Right ventricle myocardium inferior (tissue), 1 donor: ENCODE data around the gene DBNDD1. TPM values are rescaled to one million over a fixed set of nuclear protein-coding genes. Genes with fewer than 3 reads are reported as not detected.
A peak's percentile ranks its signal among the peaks of the same experiment; 100 is the strongest.
"Not testable (repeated sequence)": the region's sequence is repeated elsewhere in the genome, so short reads cannot be mapped to it uniquely, and the experiment has no call there.

ENCODE experiments used
- ATAC-seq: fragments of 200-7000 bp; cut with Tn5 transposase; one replicate; pipeline ENCODE4 v1.9.1; 2020; ENCODE audit warnings: mild to moderate bottlenecking, moderate library complexity
- DNase-seq: peaks from one replicate; pipeline ENCODE4 v3.0.0; 2021; ENCODE audit errors: missing footprints
- intact Hi-C: fragments of 100-400 bp; cut with DNase I; formaldehyde crosslinking; loops from one replicate; pipeline ENCODE4 v1.11.0; 2022
- total RNA-seq: library from RNA; stranded (reverse); fragmentation: NEBNext Ultra II Directional; extraction: Animal tissue kit (Norgen Biotek cat#: 25700); gene quantifications from one replicate; pipeline ENCODE4 v1.2.1, GENCODE V29; 2021
- donor health status: DM: no; HTN: yes; CAD: no; lungs with severe emphysema.

The DBNDD1 gene
- total RNA-seq, 1 donor from 2014 or later = 6.7 TPM

- intact Hi-C loops = no loop called here
- DNase-seq = no peak
- no peak for ATAC-seq
Observed at GRCh38 chr16:90016339-90016950, 2.8 kb downstream of the DBNDD1 start.

DNA sequence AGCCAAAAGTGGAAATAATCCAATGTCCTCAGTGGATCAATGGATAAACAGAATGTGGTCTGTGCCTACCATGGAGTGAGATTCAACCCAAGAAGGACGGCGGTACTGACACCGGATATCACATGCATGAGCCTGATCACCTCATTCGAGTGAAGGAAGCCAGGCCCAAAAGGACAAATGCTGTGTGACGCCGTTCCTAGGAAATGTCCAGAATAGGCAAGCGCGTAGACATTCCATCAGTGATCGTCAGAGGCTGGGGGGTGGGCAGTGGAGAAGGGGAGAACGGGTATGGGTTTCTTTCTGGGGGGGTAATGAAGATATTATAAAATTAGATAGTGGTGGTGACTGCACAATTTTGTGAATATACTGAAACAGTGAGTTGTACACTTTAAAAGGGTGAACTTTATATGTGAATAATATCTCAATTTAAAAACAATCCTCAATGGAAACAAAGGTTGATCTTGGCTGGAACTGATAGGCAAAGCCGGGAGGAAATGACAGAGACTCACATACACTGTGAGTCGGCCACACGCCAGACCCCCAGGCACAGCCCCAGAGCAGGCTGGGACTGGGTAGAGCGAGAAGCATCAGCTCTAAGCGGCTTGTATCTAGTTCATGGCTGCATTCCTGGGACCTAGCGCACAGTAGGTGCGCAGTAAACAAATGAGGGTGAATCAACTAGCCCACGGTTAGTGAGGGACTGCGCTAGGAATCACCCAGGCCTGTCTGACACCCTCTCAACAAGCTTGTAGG, 3.5 kb downstream of the DBNDD1 start:
- intact Hi-C loops = no loop called here
- ATAC-seq = no peak
- peak; percentile 1 for DNase-seq

GRCh38 chr16:90012991-90013745, 6.1 kb downstream of the DBNDD1 start:
- ATAC-seq (no peak), DNase-seq (no peak)
- intact Hi-C loops = no loop called here

DNA sequence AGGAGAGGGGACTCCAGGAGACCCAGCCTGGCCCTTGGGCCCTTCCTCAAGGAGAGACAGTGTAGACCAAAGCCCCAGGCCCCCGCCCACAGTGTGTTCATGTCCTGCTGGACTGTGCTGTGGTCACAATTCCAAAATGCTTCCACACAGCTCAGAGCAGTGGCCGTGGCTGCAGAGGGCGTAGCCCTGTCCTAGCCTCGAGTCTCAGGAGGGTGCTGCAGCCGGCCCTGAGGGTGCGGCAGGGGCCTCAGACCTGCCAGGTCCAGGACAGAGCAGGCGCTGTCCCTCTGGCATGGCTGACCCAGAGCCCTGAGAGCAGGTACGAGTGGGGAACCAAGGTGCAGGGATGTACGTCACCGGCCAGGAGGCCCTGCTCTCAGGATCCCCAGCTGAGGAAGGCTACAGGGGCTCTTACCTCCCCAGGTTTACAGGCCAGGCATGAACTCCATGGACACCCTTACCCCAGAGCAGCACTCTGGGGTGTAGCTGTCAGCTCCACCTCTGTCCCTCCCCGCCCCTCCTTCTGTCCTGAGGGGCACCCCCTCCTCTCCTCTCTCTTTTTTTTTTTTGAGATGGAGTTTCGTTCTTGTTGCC, 7.3 kb downstream of the DBNDD1 start:
- ATAC-seq (peak; percentile 15), DNase-seq (no peak)
- intact Hi-C loops = no loop called here

DNA sequence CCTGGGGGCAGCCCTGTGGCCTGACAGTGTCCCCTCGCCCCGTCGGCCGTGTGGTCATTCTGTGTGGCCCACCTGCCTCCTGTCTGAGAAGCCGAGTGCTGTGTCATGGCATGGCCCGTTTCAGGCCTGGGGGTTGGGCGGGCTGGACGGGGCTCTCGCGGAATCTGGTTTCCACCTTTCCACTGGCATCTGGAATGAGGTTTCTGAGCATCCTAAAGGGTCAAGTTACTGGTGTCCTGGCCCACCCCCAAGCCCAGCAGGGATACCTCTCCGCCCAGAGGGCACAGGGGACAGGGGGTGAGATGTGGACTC, 7.8 kb downstream of the DBNDD1 start:
- DNase-seq (no peak), ATAC-seq (no peak)
- intact Hi-C loops = no loop called here

GRCh38 chr16:90010676-90011507, 8.4 kb downstream of the DBNDD1 start:
- DNase-seq (no peak), ATAC-seq (no peak)
- intact Hi-C loops = no loop called here

- no peak for ATAC-seq
- intact Hi-C loops = no loop called here
- DNase-seq = no peak
Observed at GRCh38 chr16:90009172-90009899, 9.9 kb downstream of the DBNDD1 start.

DNA sequence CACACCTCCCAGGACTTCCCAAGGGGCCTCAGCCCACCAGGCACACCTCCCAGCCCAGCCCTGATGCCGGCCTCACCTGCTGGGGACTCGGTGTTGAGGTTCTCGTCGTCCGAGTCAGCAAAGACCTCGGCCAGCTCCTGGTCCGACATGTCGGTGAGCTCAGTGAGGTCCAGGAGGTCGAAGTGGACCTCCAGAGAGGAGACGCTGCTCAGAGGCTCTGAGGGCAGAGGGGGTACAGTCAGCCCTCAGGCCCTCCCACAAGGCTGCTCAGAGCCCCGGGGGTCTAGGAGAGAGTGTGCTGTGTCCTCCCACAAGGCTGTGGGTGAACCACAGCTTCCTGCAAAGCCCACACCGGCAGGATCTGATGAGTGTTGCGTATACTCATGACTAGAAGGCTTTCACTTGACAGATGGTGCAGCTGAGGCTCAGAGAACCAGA, 10.5 kb downstream of the DBNDD1 start:
- no peak for DNase-seq
- ATAC-seq = no peak

DNA sequence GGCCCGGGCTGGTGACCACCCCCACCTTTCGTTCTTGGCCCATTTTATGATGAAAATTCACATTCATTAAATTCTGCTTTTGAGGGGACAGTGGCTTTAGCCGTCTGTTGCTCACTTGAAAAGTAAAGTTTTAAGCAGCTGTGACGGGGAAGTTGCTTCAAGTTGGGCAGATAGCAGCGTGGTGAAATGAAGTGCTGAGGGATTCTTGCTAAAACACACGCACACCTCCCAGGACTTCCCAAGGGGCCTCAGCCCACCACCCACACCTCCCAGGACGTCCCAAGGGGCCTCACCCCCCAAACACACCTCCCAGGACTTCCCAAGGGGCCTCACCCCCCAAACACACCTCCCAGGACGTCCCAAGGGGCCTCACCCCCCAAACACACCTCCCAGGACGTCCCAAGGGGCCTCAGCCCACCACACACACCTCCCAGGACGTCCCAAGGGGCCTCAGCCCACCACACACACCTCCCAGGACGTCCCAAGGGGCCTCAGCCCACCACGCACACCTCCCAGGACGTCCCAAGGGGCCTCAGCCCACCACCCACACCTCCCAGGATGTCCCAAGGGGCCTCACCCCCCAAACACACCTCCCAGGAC, 11.5 kb downstream of the DBNDD1 start:
- DNase-seq, intact Hi-C loops, ATAC-seq: not testable (repeated sequence)

More for the DNA sequence above, 10.5 kb downstream of the DBNDD1 start:
- intact Hi-C loops = no loop called here

DNA sequence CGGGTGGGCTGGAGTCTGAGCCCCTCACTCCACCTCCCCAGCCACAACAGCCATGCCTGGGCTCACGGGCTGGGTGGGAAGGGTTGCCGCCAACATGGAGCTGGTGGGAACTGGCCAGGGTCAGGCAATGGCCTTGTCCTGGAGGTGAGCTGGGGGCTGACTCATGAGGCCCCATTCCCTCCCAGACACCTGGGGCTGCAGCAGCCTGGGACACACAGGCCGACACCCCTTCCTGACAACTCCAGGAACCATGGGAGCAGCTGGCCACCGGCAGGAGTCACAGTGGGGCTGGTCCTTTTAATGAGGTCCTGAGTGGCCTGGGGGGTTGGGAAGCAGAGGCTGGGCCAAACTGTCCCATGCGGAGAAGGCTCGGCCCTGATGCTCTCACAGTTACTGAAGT, 12.2 kb downstream of the DBNDD1 start:
- no peak for DNase-seq
- no peak for ATAC-seq
- intact Hi-C loops = no loop called here

GRCh38 chr16:90005956-90006663, 13.1 kb downstream of the DBNDD1 start:
- DNase-seq = no peak
- intact Hi-C loops = no loop called here
- ATAC-seq = no peak

DNA sequence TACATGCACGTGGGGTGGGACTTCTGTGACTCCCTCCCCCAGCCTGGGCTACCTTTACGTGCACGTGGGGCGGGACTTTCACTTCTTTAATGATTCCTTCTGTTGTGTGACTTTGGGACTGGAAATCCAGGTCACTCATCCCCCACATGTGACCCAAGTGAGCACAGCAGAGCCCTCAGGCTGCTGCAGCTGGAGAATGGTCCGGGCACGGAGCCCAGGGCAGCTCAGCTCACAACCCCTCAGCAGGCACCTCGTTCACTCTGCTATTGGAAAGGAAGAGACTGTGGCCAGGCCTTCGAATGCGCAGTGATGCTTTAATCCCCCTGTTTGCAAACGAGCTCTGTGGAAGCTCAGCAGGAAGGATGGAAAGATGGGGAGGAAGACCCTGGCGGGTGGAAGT, 14.7 kb downstream of the DBNDD1 start:
- DNase-seq (no peak), ATAC-seq (no peak)
- intact Hi-C loops = no loop called here

- DNase-seq (no peak), ATAC-seq (no peak)
- intact Hi-C loops = no loop called here
Observed at GRCh38 chr16:90002759-90003158, 16.5 kb downstream of the DBNDD1 start.

GRCh38 chr16:90001761-90002503, 17.3 kb downstream of the DBNDD1 start:
- ATAC-seq (no peak), DNase-seq (no peak)
- intact Hi-C loops = no loop called here

DNA sequence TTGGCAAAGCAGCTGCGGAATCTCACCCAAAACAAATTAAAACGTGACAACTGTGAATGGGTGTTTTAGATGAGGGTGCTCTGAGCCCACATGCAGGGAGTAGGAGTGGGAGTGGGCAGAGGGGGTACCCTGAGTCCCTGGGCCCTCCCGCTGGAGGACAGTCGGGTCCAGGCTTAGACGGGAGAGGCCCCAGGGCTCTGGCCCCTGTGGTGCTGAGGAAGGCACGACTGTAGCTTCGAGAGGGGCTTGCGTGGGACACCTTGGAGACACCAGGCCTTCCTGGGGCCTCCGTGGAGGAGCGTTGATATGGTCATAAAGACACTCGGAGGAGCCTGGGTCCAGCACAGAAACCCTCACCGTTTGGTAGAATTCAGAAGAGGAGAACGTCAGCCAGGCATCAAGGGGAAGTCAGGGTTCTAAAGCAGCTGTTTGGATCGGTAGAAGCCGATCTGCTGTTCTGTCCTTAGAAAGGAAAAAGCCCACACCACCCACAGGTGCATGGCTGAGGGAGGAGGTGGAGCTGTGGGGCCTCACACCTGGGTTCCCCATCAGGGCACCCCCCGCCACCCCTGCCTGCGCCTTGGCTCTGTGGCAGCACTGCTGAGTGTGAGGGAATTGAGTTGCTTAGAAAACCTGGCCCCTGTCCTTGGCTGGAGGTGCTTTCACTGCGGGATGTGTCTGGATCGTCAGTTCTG, 18.4 kb downstream of the DBNDD1 start:
- DNase-seq (no peak), ATAC-seq (no peak)
- intact Hi-C loops = no loop called here
